ENCODE results near the gene HPGDS. TPM values are rescaled to one million over a fixed set of nuclear protein-coding genes. Genes with fewer than 3 reads are reported as not detected.
"Not testable (repeated sequence)": the region's sequence is repeated elsewhere in the genome, so short reads cannot be mapped to it uniquely, and the experiment has no call there.

HPGDS gene
- total and polyA plus RNA-seq, 2 of the 13 experiments (the other 11 are each of a cell fraction or from before 2014, with no cell fraction given) = not detected

DNA sequence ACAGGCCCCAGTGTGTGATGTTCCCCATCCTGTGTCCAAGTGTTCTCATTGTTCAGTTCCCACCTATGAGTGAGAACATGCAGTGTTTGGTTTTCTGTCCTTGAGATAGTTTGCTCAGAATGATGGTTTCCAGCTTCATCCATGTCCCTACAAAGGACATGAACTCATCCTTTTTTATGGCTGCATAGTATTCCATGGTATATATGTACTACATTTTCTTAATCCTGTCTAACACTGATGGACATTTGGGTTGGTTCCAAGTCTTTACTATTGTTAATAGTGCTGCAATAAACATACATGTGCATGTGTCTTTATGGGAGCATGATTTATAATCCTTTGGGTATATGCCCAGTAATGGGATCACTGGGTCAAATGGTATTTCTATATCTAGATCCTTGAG is 22.7 kb downstream of the HPGDS start:
- DNase-seq (ENCODE audit: low spot score); H3K9me3 ChIP-seq (ENCODE audit: low read length); H2AFZ ChIP-seq (ENCODE audit: low read length); BruUV-seq (replicated peaks); H4K20me1 ChIP-seq (ENCODE audit: insufficient read depth, low read length); in situ Hi-C loops (cut with HindIII; ENCODE audit: extremely low pct_ligation_motif_present, low pct_unique_long_range_greater_than_20kb); H3K4me3 ChIP-seq (replicated peaks in 1 of 3; ENCODE audit: insufficient read depth in 1 of 3, low read depth in 2 of 3, low read length in 3 of 3); H3K4me2 ChIP-seq (ENCODE audit: low read depth, low read length); CTCF ChIA-PET (ENCODE audit: low intra/inter-chr PET ratio, low total read pairs); H3K27ac ChIP-seq (ENCODE audit: extremely low read length, insufficient read depth, low read length); intact Hi-C loops (cut with micrococcal nuclease; ENCODE audit: unreplicated experiment); FAIRE-seq; ATAC-seq; H3K9ac ChIP-seq (ENCODE audit: insufficient read depth, low read depth, low read length); H3K4me1 ChIP-seq (ENCODE audit: insufficient read depth, low read length); H3K27me3 ChIP-seq (ENCODE audit: control insufficient read depth in 1 of 2, insufficient read depth in 2 of 2, low read length in 2 of 2); POLR2A ChIA-PET; H3K36me3 ChIP-seq (replicated peaks in 1 of 2; ENCODE audit: control insufficient read depth in 1 of 2, insufficient read depth in 2 of 2, low read length in 2 of 2); H3K79me2 ChIP-seq (ENCODE audit: insufficient read depth, low read length): not testable (repeated sequence)

DNA sequence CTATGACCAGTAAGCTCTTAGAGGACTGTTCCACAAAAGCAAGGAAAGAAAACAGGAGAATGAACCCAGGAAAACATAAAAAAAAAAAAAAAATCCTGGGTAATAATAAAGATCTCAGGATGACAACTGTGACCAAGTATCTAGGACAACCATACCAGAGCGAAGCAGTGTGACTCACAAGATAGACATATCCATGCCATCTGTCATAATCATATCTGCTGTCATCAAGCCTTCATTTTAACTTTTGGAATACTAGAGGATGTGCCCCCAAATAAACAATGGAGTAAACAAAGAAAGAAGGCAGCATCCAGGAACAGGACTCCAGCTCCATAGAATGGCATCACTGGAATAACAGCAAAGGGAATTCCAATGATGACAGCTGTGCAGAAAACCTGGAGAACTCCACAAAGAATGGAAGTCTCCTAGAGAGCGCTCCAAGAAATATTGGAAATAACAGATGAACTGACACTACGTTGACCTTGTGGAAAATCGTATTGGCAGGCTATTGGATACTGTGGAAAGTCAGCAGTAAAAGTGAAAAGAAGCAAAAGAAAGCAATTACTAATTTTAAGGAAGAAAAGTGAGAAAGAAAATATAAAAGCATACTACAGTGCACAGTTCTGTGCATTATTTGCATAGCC is 35.3 kb downstream of the HPGDS start:
- H3K27me3 ChIP-seq (ENCODE audit: control insufficient read depth in 1 of 2, insufficient read depth in 2 of 2, low read length in 2 of 2) = no peaks in the 10 kb centered on the region
- intact Hi-C loops (cut with micrococcal nuclease; ENCODE audit: unreplicated experiment) (no loop called here), in situ Hi-C loops (cut with HindIII; ENCODE audit: extremely low pct_ligation_motif_present, low pct_unique_long_range_greater_than_20kb) (loop anchor here (10.0 kb wide), 2 partner anchors 87 to 287 kb away; no protein-coding TSS in a partner anchor)
- FAIRE-seq = no peak
- DNase-seq (ENCODE audit: low spot score) = no peak
- H3K9ac ChIP-seq (ENCODE audit: insufficient read depth, low read depth, low read length) = no peak overlapping the region
- H4K20me1 ChIP-seq (ENCODE audit: insufficient read depth, low read length) = no peaks in the 10 kb centered on the region
- 71% methylated on average over 4 of the region's 4 CpGs for WGBS (ENCODE audit: low lambda C conversion rate)
- TF ChIP-seq MTA3 (CRISPR knock-in tag; IDR thresholded peaks at IDR 0.05) = no peak
- no peak for TF ChIP-seq ZNF589 (CRISPR knock-in tag; conservative IDR thresholded peaks at IDR 0.05)
- TF ChIP-seq, protein P1, sequence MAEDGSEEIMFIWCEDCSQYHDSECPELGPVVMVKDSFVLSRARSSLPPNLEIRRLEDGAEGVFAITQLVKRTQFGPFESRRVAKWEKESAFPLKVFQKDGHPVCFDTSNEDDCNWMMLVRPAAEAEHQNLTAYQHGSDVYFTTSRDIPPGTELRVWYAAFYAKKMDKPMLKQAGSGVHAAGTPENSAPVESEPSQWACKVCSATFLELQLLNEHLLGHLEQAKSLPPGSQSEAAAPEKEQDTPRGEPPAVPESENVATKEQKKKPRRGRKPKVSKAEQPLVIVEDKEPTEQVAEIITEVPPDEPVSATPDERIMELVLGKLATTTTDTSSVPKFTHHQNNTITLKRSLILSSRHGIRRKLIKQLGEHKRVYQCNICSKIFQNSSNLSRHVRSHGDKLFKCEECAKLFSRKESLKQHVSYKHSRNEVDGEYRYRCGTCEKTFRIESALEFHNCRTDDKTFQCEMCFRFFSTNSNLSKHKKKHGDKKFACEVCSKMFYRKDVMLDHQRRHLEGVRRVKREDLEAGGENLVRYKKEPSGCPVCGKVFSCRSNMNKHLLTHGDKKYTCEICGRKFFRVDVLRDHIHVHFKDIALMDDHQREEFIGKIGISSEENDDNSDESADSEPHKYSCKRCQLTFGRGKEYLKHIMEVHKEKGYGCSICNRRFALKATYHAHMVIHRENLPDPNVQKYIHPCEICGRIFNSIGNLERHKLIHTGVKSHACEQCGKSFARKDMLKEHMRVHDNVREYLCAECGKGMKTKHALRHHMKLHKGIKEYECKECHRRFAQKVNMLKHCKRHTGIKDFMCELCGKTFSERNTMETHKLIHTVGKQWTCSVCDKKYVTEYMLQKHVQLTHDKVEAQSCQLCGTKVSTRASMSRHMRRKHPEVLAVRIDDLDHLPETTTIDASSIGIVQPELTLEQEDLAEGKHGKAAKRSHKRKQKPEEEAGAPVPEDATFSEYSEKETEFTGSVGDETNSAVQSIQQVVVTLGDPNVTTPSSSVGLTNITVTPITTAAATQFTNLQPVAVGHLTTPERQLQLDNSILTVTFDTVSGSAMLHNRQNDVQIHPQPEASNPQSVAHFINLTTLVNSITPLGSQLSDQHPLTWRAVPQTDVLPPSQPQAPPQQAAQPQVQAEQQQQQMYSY (CRISPR knock-in tag; IDR thresholded peaks at IDR 0.05) = peak; percentile 77; the same call in 1 of the 2 replicates
- CTCF ChIA-PET (ENCODE audit: low intra/inter-chr PET ratio, low total read pairs) = no interaction called here
- no peaks in the 10 kb centered on the region for H3K79me2 ChIP-seq (ENCODE audit: insufficient read depth, low read length)
- no peak overlapping the region for H3K4me2 ChIP-seq (ENCODE audit: low read depth, low read length)
- no peaks in the 10 kb centered on the region for H3K36me3 ChIP-seq (replicated peaks in 1 of 2; ENCODE audit: control insufficient read depth in 1 of 2, insufficient read depth in 2 of 2, low read length in 2 of 2)
- no peak; the same call in 2 of the 3 replicates for ATAC-seq
- no TSS peak for BruUV-seq (replicated peaks)
- H3K27ac ChIP-seq (ENCODE audit: extremely low read length, insufficient read depth, low read length) = no peak overlapping the region
- no peaks in the 10 kb centered on the region for H3K9me3 ChIP-seq (ENCODE audit: low read length)
- POLR2A ChIA-PET = no interaction called here
- no peak overlapping the region for H3K4me3 ChIP-seq (replicated peaks in 1 of 3; ENCODE audit: insufficient read depth in 1 of 3, low read depth in 2 of 3, low read length in 3 of 3)
- H2AFZ ChIP-seq (ENCODE audit: low read length) = no peak overlapping the region
- peaks cover 13% of the 10 kb centered on the region for H3K4me1 ChIP-seq (ENCODE audit: insufficient read depth, low read length)

Data from HepG2 (cell line).